Calu3 (cell line): ENCODE data around the gene NOXA1. TPM values are rescaled to one million over a fixed set of nuclear protein-coding genes. Genes with fewer than 3 reads are reported as not detected.

Experiments
- BruUV-seq: library from RNA; stranded (reverse); fragments of 400-500 nt; replicated peaks from 2 replicates; lab custom pipeline; 2021; lab: Mats Ljungman, UMichigan
- CTCF ChIA-PET: fragments of 300-600 bp; sonication (Branson Sonifier 250); formaldehyde crosslinking; loops from one replicate; lab custom pipeline; 2022; ENCODE audit warnings: antibody characterized with exemption; lab: Charles Lee
- DNase-seq: peaks from one replicate; pipeline ENCODE4 v3.0.0; 2022
- H3K27ac Mint-ChIP-seq: one replicate; pipeline ENCODE4 v1.8.0; 2022; ENCODE audit warnings: mixed read lengths; ENCODE audit not compliant: unreplicated experiment
- H3K27me3 Mint-ChIP-seq: one replicate; pipeline ENCODE4 v1.8.0; 2022; ENCODE audit warnings: mixed read lengths; ENCODE audit not compliant: unreplicated experiment
- H3K36me3 Mint-ChIP-seq: one replicate; pipeline ENCODE4 v1.8.0; 2022; ENCODE audit warnings: mild to moderate bottlenecking, moderate library complexity, mixed read lengths; ENCODE audit not compliant: insufficient read depth, unreplicated experiment
- H3K4me1 Mint-ChIP-seq: one replicate; pipeline ENCODE4 v1.8.0; 2022; ENCODE audit warnings: mild to moderate bottlenecking, low read depth, mixed read lengths; ENCODE audit not compliant: unreplicated experiment
- H3K4me3 Mint-ChIP-seq: one replicate; pipeline ENCODE4 v1.8.0; 2022; ENCODE audit warnings: mild to moderate bottlenecking, low read depth, moderate library complexity, mixed read lengths; ENCODE audit not compliant: unreplicated experiment
- H3K9me3 Mint-ChIP-seq: one replicate; pipeline ENCODE4 v1.8.0; 2022; ENCODE audit warnings: low read depth, mixed read lengths; ENCODE audit not compliant: unreplicated experiment
- CTCF ChIP-seq: fragments of 200-600 bp; IDR thresholded peaks from one replicate; pipeline ENCODE4 v1.8.0; 2022; ENCODE audit warnings: antibody characterized with exemption; ENCODE audit not compliant: unreplicated experiment
- intact Hi-C: fragments of 100-400 bp; cut with micrococcal nuclease; formaldehyde crosslinking; loops from one replicate; pipeline ENCODE4 v1.10.0; 2022; ENCODE audit not compliant: unreplicated experiment
- total RNA-seq: library from RNA; stranded (reverse); gene quantifications from 2 replicates; pipeline ENCODE4 v1.2.3, GENCODE V29; 2022

The NOXA1 gene
- total RNA-seq, 1 experiment from 2014 or later, result 12.3 TPM

DNA sequence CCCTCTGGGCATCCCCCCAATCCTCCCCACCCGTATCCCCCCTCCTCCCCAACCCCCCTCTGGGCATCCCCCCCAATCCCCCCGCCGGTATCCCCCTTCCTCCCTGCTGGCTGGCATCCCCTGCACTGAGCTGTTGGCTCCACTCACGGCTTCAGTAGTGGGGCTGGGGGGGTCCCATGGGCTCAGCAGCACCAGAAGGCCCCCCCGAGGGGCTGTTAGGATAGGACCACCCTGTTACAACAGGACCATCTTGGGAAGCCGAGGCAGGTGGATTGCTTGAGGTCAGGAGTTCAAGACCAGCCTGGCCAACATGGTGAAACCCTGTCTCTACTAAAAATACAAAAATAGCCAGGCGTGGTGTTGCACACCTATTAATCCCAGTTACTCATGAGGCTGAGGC is 42.6 kb upstream of the NOXA1 start:
- H3K4me1 Mint-ChIP-seq, result no peaks in the 10 kb centered on the region
- CTCF ChIA-PET, result no interaction called here
- DNase-seq, result no peak
- H3K36me3 Mint-ChIP-seq, result peaks cover 18% of the 10 kb centered on the region
- H3K27ac Mint-ChIP-seq, result no peak overlapping the region
- H3K9me3 Mint-ChIP-seq, result no peaks in the 10 kb centered on the region
- intact Hi-C loops, result no loop called here
- no peak overlapping the region for H3K4me3 Mint-ChIP-seq
- no peak for TF ChIP-seq CTCF
- H3K27me3 Mint-ChIP-seq, result no peaks in the 10 kb centered on the region
- BruUV-seq, result no TSS peak

GRCh38 chr9:137381501-137382443 is 41.4 kb upstream of the NOXA1 start:
- no peaks in the 10 kb centered on the region for H3K9me3 Mint-ChIP-seq
- peaks cover 18% of the 10 kb centered on the region for H3K36me3 Mint-ChIP-seq
- intact Hi-C loops, result no loop called here
- DNase-seq, result no peak
- no TSS peak for BruUV-seq
- no peak overlapping the region for H3K4me3 Mint-ChIP-seq
- no peak for TF ChIP-seq CTCF
- H3K4me1 Mint-ChIP-seq, result no peaks in the 10 kb centered on the region
- no peak overlapping the region for H3K27ac Mint-ChIP-seq
- CTCF ChIA-PET, result no interaction called here
- no peaks in the 10 kb centered on the region for H3K27me3 Mint-ChIP-seq

- intact Hi-C loops, result no loop called here
- DNase-seq, result no peak
- CTCF ChIA-PET, result interaction anchor here (0.5 kb wide), 1 partner anchor 96 kb away, joined by 3 read pairs; no protein-coding TSS in a partner anchor
- Mint-ChIP-seq H3K4me3 (no peak overlapping the region), H3K27ac (no peak overlapping the region), H3K36me3 (peaks cover 18% of the 10 kb centered on the region), H3K27me3 (no peaks in the 10 kb centered on the region), H3K9me3 (no peaks in the 10 kb centered on the region), H3K4me1 (no peaks in the 10 kb centered on the region)
- no TSS peak for BruUV-seq
- TF ChIP-seq CTCF, result no peak
Observed at GRCh38 chr9:137382444-137383080, 40.6 kb upstream of the NOXA1 start.

- H3K36me3 Mint-ChIP-seq, result peaks cover 18% of the 10 kb centered on the region
- H3K4me3 Mint-ChIP-seq, result no peak overlapping the region
- H3K4me1 Mint-ChIP-seq, result no peaks in the 10 kb centered on the region
- H3K27me3 Mint-ChIP-seq, result no peaks in the 10 kb centered on the region
- no TSS peak for BruUV-seq
- TF ChIP-seq CTCF, result no peak
- H3K27ac Mint-ChIP-seq, result no peak overlapping the region
- no peaks in the 10 kb centered on the region for H3K9me3 Mint-ChIP-seq
- intact Hi-C loops, result no loop called here
- no peak for DNase-seq
- CTCF ChIA-PET, result interaction anchor here (0.5 kb wide), 1 partner anchor 96 kb away, joined by 3 read pairs; no protein-coding TSS in a partner anchor
Observed at GRCh38 chr9:137383081-137383783, 40.0 kb upstream of the NOXA1 start.
